ENCODE results near the gene PTBP1.

PTBP1 gene

DNA sequence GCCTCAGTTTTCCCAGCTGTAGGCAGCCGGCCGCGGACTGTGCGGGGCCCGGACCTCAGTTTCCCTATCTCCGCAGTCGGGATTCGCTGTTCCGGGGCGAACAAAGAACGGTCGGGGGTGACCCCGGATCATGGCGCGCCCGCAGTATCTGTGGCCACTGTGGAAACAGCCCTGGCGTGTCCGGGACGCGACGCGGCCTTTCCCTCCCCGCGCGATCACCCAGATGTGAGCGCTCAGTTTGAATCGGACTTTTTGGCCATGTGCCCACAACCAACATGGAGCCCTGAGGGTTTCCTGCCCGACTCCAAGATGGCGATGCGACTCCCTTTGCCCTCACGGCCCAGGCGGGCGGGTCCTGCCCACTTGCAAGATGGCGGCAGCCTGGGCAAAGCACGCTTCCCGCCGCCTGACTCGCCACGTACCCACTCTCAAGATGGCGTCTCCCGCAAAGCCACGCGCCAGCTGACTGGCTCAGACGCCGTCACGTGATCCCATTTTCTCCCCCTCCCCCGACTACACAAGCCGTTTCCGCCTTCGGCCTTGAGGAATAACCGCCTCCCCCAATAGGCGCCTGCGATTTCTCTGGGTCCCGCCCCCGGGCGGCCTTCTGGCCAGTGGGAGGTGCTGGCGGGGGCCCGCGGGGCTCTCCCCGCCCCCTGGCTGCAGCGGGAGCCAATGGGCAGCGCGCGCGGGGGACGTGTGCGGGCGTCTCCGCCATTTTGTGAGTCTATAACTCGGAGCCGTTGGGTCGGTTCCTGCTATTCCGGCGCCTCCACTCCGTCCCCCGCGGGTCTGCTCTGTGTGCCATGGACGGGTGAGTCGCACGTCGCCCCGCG lies at the start of gene PTBP1:
Gene PTBP1 (plus strand): TSS at position 761 of the 836 bp plus-strand sequence. CDS start 46 bp downstream, at position 807.
- TF ChIP-seq, protein P1, sequence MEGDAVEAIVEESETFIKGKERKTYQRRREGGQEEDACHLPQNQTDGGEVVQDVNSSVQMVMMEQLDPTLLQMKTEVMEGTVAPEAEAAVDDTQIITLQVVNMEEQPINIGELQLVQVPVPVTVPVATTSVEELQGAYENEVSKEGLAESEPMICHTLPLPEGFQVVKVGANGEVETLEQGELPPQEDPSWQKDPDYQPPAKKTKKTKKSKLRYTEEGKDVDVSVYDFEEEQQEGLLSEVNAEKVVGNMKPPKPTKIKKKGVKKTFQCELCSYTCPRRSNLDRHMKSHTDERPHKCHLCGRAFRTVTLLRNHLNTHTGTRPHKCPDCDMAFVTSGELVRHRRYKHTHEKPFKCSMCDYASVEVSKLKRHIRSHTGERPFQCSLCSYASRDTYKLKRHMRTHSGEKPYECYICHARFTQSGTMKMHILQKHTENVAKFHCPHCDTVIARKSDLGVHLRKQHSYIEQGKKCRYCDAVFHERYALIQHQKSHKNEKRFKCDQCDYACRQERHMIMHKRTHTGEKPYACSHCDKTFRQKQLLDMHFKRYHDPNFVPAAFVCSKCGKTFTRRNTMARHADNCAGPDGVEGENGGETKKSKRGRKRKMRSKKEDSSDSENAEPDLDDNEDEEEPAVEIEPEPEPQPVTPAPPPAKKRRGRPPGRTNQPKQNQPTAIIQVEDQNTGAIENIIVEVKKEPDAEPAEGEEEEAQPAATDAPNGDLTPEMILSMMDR (IDR thresholded peaks at IDR 0.05; ENCODE audit: low read depth, low read length, missing control alignments) = no peak
- peak; percentile 100 for DNase-seq (ENCODE audit: extremely low read depth, low read depth)
- H3K4me3 ChIP-seq (replicated peaks; ENCODE audit: low read depth, low read length) = peak within 1 kb of the TSS; percentile 79

DNA sequence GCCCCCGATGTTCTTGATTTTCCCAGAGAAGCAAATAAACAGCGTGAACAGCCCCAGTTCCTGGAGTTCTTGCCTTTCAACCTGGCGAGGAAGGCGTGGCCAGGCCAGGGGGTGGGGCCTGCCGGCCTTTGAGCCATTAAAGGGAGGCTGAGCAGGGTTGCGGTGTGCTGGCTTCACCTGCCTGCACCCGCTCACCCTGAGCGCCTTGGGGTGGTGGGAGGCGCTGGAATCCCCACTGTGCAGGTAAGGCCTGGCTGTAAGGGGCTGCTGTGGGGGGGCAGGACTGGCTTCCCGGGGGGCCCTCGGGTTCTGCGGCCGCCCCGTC lies 49.0 kb upstream of the PTBP1 start:
- no peak for DNase-seq (ENCODE audit: extremely low read depth, low read depth)
- TF ChIP-seq, protein P1 (IDR thresholded peaks at IDR 0.05; ENCODE audit: low read depth, low read length, missing control alignments) = no peak

GRCh38 chr19:749811-750210 lies 47.4 kb upstream of the PTBP1 start:
- TF ChIP-seq, protein P1 (IDR thresholded peaks at IDR 0.05; ENCODE audit: low read depth, low read length, missing control alignments) = no peak
- no peak overlapping the region for H3K4me3 ChIP-seq (replicated peaks; ENCODE audit: low read depth, low read length)
- no peak for DNase-seq (ENCODE audit: extremely low read depth, low read depth)

More for the DNA sequence above, 49.0 kb upstream of the PTBP1 start:
- H3K4me3 ChIP-seq (replicated peaks; ENCODE audit: low read depth, low read length) = no peak overlapping the region

GRCh38 chr19:750640-751423 lies 46.4 kb upstream of the PTBP1 start, which contains the start of gene MISP:
Gene MISP, plus strand, starts transcription at chr19:751112. Its CDS starts 5,835 bp downstream, at chr19:756947.
- no peak for DNase-seq (ENCODE audit: extremely low read depth, low read depth)
- TF ChIP-seq, protein P1 (IDR thresholded peaks at IDR 0.05; ENCODE audit: low read depth, low read length, missing control alignments) = no peak
- H3K4me3 ChIP-seq (replicated peaks; ENCODE audit: low read depth, low read length) = no peak within 1 kb of the TSS

GRCh38 chr19:751501-752341 lies 45.5 kb upstream of the PTBP1 start:
- TF ChIP-seq, protein P1 (IDR thresholded peaks at IDR 0.05; ENCODE audit: low read depth, low read length, missing control alignments) = no peak
- DNase-seq (ENCODE audit: extremely low read depth, low read depth) = no peak
- H3K4me3 ChIP-seq (replicated peaks; ENCODE audit: low read depth, low read length) = no peak overlapping the region
